ENCODE data around the gene PROSER2.

Gene PROSER2

GRCh38 chr10:11795101-11795920 lies 27.8 kb upstream of the PROSER2 start:
- TF ChIP-seq CTCF (IDR thresholded peaks at IDR 0.05; ENCODE audit: control insufficient read depth, extremely low read depth, insufficient read depth) = no peak
- H3K4me3 ChIP-seq (ENCODE audit: low read depth, low read length) = no peak overlapping the region
- DNase-seq (ENCODE audit: low read depth) = peak; percentile 23

- no peak overlapping the region for H3K4me3 ChIP-seq (ENCODE audit: low read depth, low read length)
- no peak for DNase-seq (ENCODE audit: low read depth)
- no peak for TF ChIP-seq CTCF (IDR thresholded peaks at IDR 0.05; ENCODE audit: control insufficient read depth, extremely low read depth, insufficient read depth)
These were observed 26.7 kb upstream of the PROSER2 start for GRCh38 chr10:11796474-11796873.

GRCh38 chr10:11797281-11797680 lies 25.9 kb upstream of the PROSER2 start:
- no peak overlapping the region for H3K4me3 ChIP-seq (ENCODE audit: low read depth, low read length)
- TF ChIP-seq CTCF (IDR thresholded peaks at IDR 0.05; ENCODE audit: control insufficient read depth, extremely low read depth, insufficient read depth) = no peak
- no peak for DNase-seq (ENCODE audit: low read depth)

GRCh38 chr10:11797847-11798633 lies 25.1 kb upstream of the PROSER2 start:
- DNase-seq (ENCODE audit: low read depth) = no peak
- H3K4me3 ChIP-seq (ENCODE audit: low read depth, low read length) = no peak overlapping the region
- TF ChIP-seq CTCF (IDR thresholded peaks at IDR 0.05; ENCODE audit: control insufficient read depth, extremely low read depth, insufficient read depth) = no peak

- H3K4me3 ChIP-seq (ENCODE audit: low read depth, low read length) = no peak overlapping the region
- no peak for DNase-seq (ENCODE audit: low read depth)
- no peak for TF ChIP-seq CTCF (IDR thresholded peaks at IDR 0.05; ENCODE audit: control insufficient read depth, extremely low read depth, insufficient read depth)
These were observed 24.1 kb upstream of the PROSER2 start for GRCh38 chr10:11798845-11799735.

GRCh38 chr10:11799736-11800080 lies 23.4 kb upstream of the PROSER2 start:
- no peak for DNase-seq (ENCODE audit: low read depth)

More at GRCh38 chr10:11799736-11800080, 23.4 kb upstream of the PROSER2 start:
- no peak overlapping the region for H3K4me3 ChIP-seq (ENCODE audit: low read depth, low read length)
- TF ChIP-seq CTCF (IDR thresholded peaks at IDR 0.05; ENCODE audit: control insufficient read depth, extremely low read depth, insufficient read depth) = no peak

All from LNCaP clone FGC (cell line).